A549 (cell line): Measurements from ENCODE around the gene RBM44.

Experiments
- CEBPB ChIP-seq, 2 experiments: fragments of >200 bp in 1 of 2; sonication (Bioruptor Twin) in 1 of 2; formaldehyde crosslinking in 1 of 2; IDR thresholded peaks; 2 replicates each; pipeline ENCODE4 v1.6.1; 2012 to 2016
- CTCF ChIP-seq: fragments of >200 bp; sonication (Bioruptor Twin); formaldehyde crosslinking; IDR thresholded peaks from 3 replicates; pipeline ENCODE4 v1.5.1; 2016
- SMC3 ChIP-seq: fragments of >200 bp; sonication (Bioruptor Twin); formaldehyde crosslinking; IDR thresholded peaks from 3 replicates; pipeline ENCODE4 v1.6.1; 2018; ENCODE audit warnings: inconsistent platforms

GRCh38 chr2:237864940-237865622, 66.5 kb downstream of the RBM44 start:
- TF ChIP-seq CEBPB (IDR thresholded peaks at IDR 0.05) (no peak), CTCF (no peak), SMC3 (no peak)
